Nephron progenitor cell (in vitro differentiated cells): ENCODE results near the gene KCNH8.

Experiments used
- DNase-seq: peaks from one replicate; pipeline ENCODE4 v3.0.0; 2021
- H3K27ac Mint-ChIP-seq: 2 replicates; pipeline ENCODE4 v1.8.0; 2021; ENCODE audit warnings: mild to moderate bottlenecking, moderate library complexity, mixed read lengths
- H3K27me3 Mint-ChIP-seq: 2 replicates; pipeline ENCODE4 v1.8.0; 2021; ENCODE audit warnings: mild to moderate bottlenecking, low read depth, mixed read lengths; ENCODE audit not compliant: poor library complexity
- H3K36me3 Mint-ChIP-seq: 2 replicates; pipeline ENCODE4 v1.8.0; 2021; ENCODE audit warnings: low read depth, mixed read lengths
- H3K4me1 Mint-ChIP-seq: 2 replicates; pipeline ENCODE4 v1.8.0; 2021; ENCODE audit warnings: mixed read lengths
- H3K4me3 Mint-ChIP-seq: 2 replicates; pipeline ENCODE4 v1.8.0; 2021; ENCODE audit warnings: mild to moderate bottlenecking, moderate library complexity, mixed read lengths
- H3K9me3 Mint-ChIP-seq: 2 replicates; pipeline ENCODE4 v1.8.0; 2021; ENCODE audit warnings: mild to moderate bottlenecking, moderate library complexity, mixed read lengths
- TF ChIP-seq, protein P1 (sequence below): fragments of 200-600 bp; sonication (generic); IDR thresholded peaks from 2 replicates; pipeline ENCODE4 v1.5.0; 2021; ENCODE audit warnings: antibody characterized with exemption

Gene KCNH8

DNA sequence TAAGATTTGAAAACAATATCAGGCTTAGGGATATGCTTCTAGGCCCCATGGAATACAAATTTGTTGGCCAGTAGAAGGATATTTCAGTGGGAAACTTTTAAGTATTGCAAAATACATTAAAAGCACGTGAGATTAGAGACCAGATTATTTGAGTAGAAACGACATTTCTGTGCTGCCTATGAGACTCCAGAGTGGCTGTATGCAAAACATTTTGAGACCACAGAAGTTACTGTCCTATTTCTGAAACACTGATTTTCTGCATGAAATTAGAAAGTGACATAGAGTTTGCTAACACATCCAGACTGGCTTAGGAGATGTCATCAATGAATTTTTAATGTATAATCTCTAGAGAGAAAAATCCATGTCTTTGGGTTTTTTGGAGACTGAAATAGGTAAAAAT lies 99.8 kb downstream of the KCNH8 start:
- Mint-ChIP-seq H3K27me3 (no peaks in the 10 kb centered on the region), H3K36me3 (no peaks in the 10 kb centered on the region), H3K9me3 (peaks cover 11% of the 10 kb centered on the region), H3K27ac (no peak overlapping the region), H3K4me3 (no peak overlapping the region), H3K4me1 (no peaks in the 10 kb centered on the region)
- TF ChIP-seq, protein P1, sequence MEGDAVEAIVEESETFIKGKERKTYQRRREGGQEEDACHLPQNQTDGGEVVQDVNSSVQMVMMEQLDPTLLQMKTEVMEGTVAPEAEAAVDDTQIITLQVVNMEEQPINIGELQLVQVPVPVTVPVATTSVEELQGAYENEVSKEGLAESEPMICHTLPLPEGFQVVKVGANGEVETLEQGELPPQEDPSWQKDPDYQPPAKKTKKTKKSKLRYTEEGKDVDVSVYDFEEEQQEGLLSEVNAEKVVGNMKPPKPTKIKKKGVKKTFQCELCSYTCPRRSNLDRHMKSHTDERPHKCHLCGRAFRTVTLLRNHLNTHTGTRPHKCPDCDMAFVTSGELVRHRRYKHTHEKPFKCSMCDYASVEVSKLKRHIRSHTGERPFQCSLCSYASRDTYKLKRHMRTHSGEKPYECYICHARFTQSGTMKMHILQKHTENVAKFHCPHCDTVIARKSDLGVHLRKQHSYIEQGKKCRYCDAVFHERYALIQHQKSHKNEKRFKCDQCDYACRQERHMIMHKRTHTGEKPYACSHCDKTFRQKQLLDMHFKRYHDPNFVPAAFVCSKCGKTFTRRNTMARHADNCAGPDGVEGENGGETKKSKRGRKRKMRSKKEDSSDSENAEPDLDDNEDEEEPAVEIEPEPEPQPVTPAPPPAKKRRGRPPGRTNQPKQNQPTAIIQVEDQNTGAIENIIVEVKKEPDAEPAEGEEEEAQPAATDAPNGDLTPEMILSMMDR = no peak
- no peak for DNase-seq

DNA sequence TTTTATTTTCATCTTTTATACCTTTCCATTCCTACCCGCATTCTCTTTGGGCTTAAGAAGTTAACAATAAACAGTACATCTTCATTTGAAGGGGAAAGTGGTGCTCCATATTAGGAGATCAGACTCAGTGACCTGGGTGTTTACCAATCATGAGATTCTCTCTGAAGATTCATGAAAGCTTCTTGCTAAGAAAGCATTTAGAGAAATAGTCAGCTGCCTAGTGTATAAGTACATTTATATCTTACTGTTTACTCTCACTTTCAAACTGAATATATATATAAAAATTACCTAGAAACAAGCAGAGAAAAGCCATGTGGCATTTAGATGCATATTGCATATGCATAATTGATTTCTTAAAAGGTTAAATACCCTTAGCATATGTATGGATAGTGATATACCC lies 100.5 kb downstream of the KCNH8 start:
- H3K9me3 Mint-ChIP-seq = peaks cover 11% of the 10 kb centered on the region
- TF ChIP-seq, protein P1 = no peak
- no peak overlapping the region for H3K27ac Mint-ChIP-seq
- no peak for DNase-seq
- H3K36me3 Mint-ChIP-seq = no peaks in the 10 kb centered on the region
- no peak overlapping the region for H3K4me3 Mint-ChIP-seq
- no peaks in the 10 kb centered on the region for H3K4me1 Mint-ChIP-seq
- H3K27me3 Mint-ChIP-seq = no peaks in the 10 kb centered on the region

DNA sequence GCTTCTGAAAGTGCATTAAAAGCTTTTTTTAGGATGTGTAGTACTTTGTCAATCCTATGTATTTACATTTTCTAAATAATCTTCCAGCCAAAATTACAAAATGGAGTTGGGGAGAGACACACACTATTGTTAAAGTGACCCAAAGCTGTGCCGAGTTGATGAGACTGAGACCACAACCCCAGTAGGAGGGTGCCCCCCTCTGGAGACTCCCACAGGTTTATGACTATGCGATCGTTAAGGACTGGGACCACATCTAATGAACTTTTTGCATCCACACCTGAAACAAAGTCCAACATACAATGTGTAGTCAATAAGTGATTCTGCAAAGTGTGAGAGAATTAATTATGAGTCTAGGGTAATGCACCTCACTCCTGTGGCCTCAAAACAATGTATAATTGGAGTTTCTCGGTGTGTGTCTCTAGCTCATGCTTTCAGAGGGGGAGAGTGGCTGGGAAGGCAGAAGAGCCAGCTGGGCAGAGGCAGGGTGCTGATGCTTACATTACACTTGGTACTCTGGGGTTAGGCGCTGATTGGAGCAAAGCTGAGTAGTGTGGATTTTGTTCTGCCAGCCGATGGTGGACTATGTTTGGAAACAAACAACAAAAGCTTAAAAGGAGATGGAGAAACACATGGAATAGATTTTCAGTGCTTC lies 102.8 kb downstream of the KCNH8 start:
- Mint-ChIP-seq H3K4me3 (no peak overlapping the region), H3K36me3 (no peaks in the 10 kb centered on the region), H3K27ac (no peak overlapping the region), H3K27me3 (no peaks in the 10 kb centered on the region), H3K9me3 (no peaks in the 10 kb centered on the region), H3K4me1 (no peaks in the 10 kb centered on the region)
- TF ChIP-seq, protein P1 = no peak
- no peak for DNase-seq

DNA sequence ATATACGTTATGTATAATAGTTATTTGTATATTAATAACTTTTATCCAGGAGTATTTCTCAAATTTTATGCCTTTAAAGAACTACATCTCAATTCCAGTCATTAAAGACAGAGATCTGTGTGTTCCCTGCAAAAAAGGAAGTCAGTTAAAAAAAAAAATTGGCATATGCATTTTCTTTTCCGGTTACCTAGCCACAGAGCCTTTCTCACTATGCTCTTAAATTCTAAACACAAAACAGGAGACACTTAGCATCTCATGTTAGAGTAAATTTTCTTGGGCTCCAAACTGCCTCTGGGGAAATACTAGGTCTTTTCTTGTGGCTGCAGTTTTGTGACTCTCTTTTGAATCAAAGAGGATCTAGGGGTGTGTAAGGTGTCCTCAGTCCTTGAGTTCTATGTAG lies 105.9 kb downstream of the KCNH8 start:
- Mint-ChIP-seq H3K4me3 (no peak overlapping the region), H3K27ac (no peak overlapping the region), H3K4me1 (no peaks in the 10 kb centered on the region), H3K27me3 (peaks cover 3% of the 10 kb centered on the region), H3K9me3 (no peaks in the 10 kb centered on the region), H3K36me3 (no peaks in the 10 kb centered on the region)
- DNase-seq = no peak
- TF ChIP-seq, protein P1 = no peak

DNA sequence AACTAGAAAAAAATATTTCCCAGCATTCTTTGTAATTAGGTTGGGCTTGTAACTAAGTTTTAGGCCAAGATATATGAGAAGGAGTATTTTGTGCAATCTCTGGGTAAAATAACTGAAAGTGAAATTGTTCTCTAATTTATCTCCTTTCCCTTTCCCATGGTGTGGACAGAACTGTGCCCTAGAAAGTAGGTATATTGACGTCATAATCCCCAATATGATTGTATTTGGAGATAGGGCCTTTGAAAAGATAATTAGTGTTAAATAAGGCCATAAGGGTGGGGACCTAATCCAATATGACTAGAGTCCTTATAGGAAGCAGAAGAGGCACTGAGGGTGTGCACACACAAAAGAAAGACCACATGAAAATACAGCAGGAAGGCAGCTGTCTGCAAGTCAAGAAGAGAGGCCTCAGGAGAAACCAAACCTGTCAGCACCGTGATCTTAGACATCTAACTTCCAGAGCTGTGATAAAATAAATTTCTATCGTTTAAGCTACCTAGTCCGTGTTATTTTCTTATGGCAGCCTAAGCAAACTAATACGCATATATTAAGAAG lies 106.6 kb downstream of the KCNH8 start:
- TF ChIP-seq, protein P1 = no peak
- Mint-ChIP-seq H3K27ac (no peak overlapping the region), H3K27me3 (peaks cover 3% of the 10 kb centered on the region), H3K9me3 (no peaks in the 10 kb centered on the region), H3K4me1 (no peaks in the 10 kb centered on the region), H3K36me3 (no peaks in the 10 kb centered on the region), H3K4me3 (no peak overlapping the region)
- DNase-seq = no peak

DNA sequence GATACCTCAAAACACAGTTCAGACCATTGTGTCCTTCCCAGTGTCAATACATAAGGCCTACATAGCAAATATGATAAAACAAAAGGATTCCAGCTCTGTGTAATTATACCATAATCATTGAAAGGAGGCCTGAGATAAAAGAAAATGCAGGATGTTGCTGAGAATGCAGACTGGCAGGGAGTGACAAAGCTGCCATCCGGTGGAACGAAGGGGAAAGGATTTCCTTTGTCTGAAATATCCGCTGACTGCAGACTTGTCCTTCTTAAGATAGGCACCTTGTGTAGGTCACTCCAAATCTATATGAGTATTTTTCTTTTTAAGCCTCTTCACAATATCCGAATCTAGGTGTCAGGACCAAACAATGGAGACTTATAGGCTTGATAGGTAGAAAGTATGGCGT lies 108.0 kb downstream of the KCNH8 start:
- no peaks in the 10 kb centered on the region for H3K36me3 Mint-ChIP-seq
- H3K4me3 Mint-ChIP-seq = no peak overlapping the region
- TF ChIP-seq, protein P1 = no peak
- no peak overlapping the region for H3K27ac Mint-ChIP-seq
- no peak for DNase-seq
- H3K4me1 Mint-ChIP-seq = no peaks in the 10 kb centered on the region
- peaks cover 3% of the 10 kb centered on the region for H3K27me3 Mint-ChIP-seq
- no peaks in the 10 kb centered on the region for H3K9me3 Mint-ChIP-seq
